H1 (cell line): Measurements from ENCODE around the gene PLCB1. TPM values are rescaled to one million over a fixed set of nuclear protein-coding genes. Genes with fewer than 3 reads are reported as not detected.

ENCODE experiments used
- CTCF ChIA-PET: fragments of 300-600 bp; sonication (Branson Sonifier 250); formaldehyde crosslinking; loops from one replicate; lab custom pipeline; 2021; ENCODE audit not compliant: partially characterized antibody; lab: Charles Lee
- POLR2A ChIA-PET: fragments of 300-600 bp; sonication (Branson Sonifier 250); formaldehyde crosslinking; loops from one replicate; lab custom pipeline; 2021; ENCODE audit warnings: inconsistent platforms; ENCODE audit not compliant: partially characterized antibody; lab: Charles Lee
- DNase-seq, 2 experiments: peaks; one replicate each; pipeline versions ENCODE4 v3.0.0 to v3.0.0-alpha.2; 2010 to 2022; ENCODE audit warnings: low spot score in 2 of 2, low read depth in 1 of 2, mixed read lengths in 1 of 2
- FAIRE-seq: peaks from 2 replicates; lab custom pipeline; 2011; peaks lifted over from hg19 to GRCh38; lab: Jason Lieb, UNC
- H2AFZ ChIP-seq: 2 replicates; pipeline ENCODE4 v1.8.1; 2012; ENCODE audit warnings: low read length, inconsistent platforms
- H2AK5ac ChIP-seq: 2 replicates; pipeline ENCODE4 v1.6.1; 2013; ENCODE audit warnings: low read depth, low read length
- H2BK120ac ChIP-seq: replicated peaks from 2 replicates; pipeline ENCODE3; 2013; ENCODE audit warnings: low read depth, low read length, inconsistent platforms
- H2BK12ac ChIP-seq: 2 replicates; pipeline ENCODE4 v1.6.1; 2013; ENCODE audit warnings: low read depth, low read length
- H2BK15ac ChIP-seq: 2 replicates; pipeline ENCODE4 v1.6.1; 2013; ENCODE audit warnings: low read length
- H2BK20ac ChIP-seq: 2 replicates; pipeline ENCODE4 v1.6.1; 2013; ENCODE audit warnings: low read length
- H2BK5ac ChIP-seq: 2 replicates; pipeline ENCODE4 v1.6.1; 2013; ENCODE audit warnings: low read depth, low read length
- H3K14ac ChIP-seq: 2 replicates; pipeline ENCODE4 v1.6.1; 2013; ENCODE audit warnings: inconsistent platforms; ENCODE audit not compliant: insufficient read length
- H3K18ac ChIP-seq: 2 replicates; pipeline ENCODE4 v1.6.1; 2013; ENCODE audit warnings: low read length; ENCODE audit errors: extremely low read depth
- H3K23ac ChIP-seq: 2 replicates; pipeline ENCODE4 v1.6.1; 2013; ENCODE audit warnings: inconsistent platforms; ENCODE audit not compliant: insufficient read length
- H3K23me2 ChIP-seq: 2 replicates; pipeline ENCODE4 v1.6.1; 2013; ENCODE audit warnings: low read depth, low read length
- H3K27ac ChIP-seq: 2 replicates; pipeline ENCODE4 v1.6.1; 2011; ENCODE audit warnings: low read depth, low read length, inconsistent platforms
- H3K27me3 ChIP-seq, 4 experiments: replicated peaks in 1 of 4; 1 replicate in 1 of 4; 2 replicates in 3 of 4; pipeline versions ENCODE4 v1.6.1 to v1.8.1; 2011 to 2013; ENCODE audit warnings: low read length in 3 of 4, mild to moderate bottlenecking in 3 of 4, inconsistent platforms in 2 of 4, mixed read lengths in 2 of 4, moderate library complexity in 1 of 4; ENCODE audit not compliant: control insufficient read depth in 3 of 4, insufficient read depth in 3 of 4; ENCODE audit errors: extremely low read depth in 1 of 4
- H3K36me3 ChIP-seq, 4 experiments: 2 replicates each; pipeline versions ENCODE4 v1.6.1 to v1.8.1; 2011 to 2013; ENCODE audit warnings: mild to moderate bottlenecking in 4 of 4, low read length in 3 of 4, moderate library complexity in 2 of 4, control low read depth in 1 of 4, inconsistent platforms in 1 of 4; ENCODE audit not compliant: insufficient read depth in 4 of 4, control insufficient read depth in 2 of 4
- H3K4ac ChIP-seq: replicated peaks from 2 replicates; pipeline ENCODE3; 2013; ENCODE audit warnings: low read length, low read depth, mixed read lengths, inconsistent platforms; ENCODE audit not compliant: insufficient read length
- H3K4me1 ChIP-seq, 4 experiments: replicated peaks in 1 of 4; 1 replicate in 1 of 4; 2 replicates in 3 of 4; pipeline versions ENCODE4 v1.6.1 to v1.8.1; 2011 to 2013; ENCODE audit warnings: low read length in 3 of 4, inconsistent platforms in 2 of 4, mixed read lengths in 1 of 4; ENCODE audit not compliant: insufficient read depth in 4 of 4, control insufficient read depth in 3 of 4
- H3K4me2 ChIP-seq, 2 experiments: 2 replicates each; pipeline versions ENCODE4 v1.6.1 to v1.8.1; 2011 to 2013; ENCODE audit warnings: low read depth in 2 of 2, low read length in 2 of 2, control low read depth in 1 of 2, inconsistent platforms in 1 of 2, mild to moderate bottlenecking in 1 of 2; ENCODE audit not compliant: insufficient read depth in 1 of 2
- H3K4me3 ChIP-seq, 4 experiments: fragments of 200-600, 300-600 bp in 1 of 4; sonication (generic), shearing (Covaris generic), sonication (Bioruptor Twin) in 1 of 4; 2 replicates each; pipeline versions ENCODE4 v1.5.1 to v1.8.1; 2011 to 2016; ENCODE audit warnings: low read length in 4 of 4, low read depth in 3 of 4, control low read depth in 2 of 4, inconsistent platforms in 2 of 4, mild to moderate bottlenecking in 2 of 4, mixed read lengths in 1 of 4, moderate library complexity in 1 of 4; ENCODE audit not compliant: insufficient read depth in 2 of 4; ENCODE audit errors: extremely low read depth in 1 of 4
- H3K56ac ChIP-seq: replicated peaks from 2 replicates; pipeline ENCODE3; 2013; ENCODE audit warnings: low read depth, mild to moderate bottlenecking, mixed read lengths, low read length, inconsistent platforms; ENCODE audit not compliant: insufficient read length
- H3K79me1 ChIP-seq: 2 replicates; pipeline ENCODE4 v1.6.1; 2013; ENCODE audit warnings: low read depth, low read length, control low read depth
- H3K79me2 ChIP-seq, 2 experiments: 2 replicates each; pipeline versions ENCODE4 v1.6.1 to v1.8.1; 2012 to 2013; ENCODE audit warnings: low read length in 2 of 2, mild to moderate bottlenecking in 2 of 2, inconsistent platforms in 1 of 2; ENCODE audit not compliant: insufficient read depth in 2 of 2, control insufficient read depth in 1 of 2
- H3K9ac ChIP-seq, 4 experiments: replicated peaks in 1 of 4; 1 replicate in 1 of 4; 2 replicates in 3 of 4; pipeline versions ENCODE4 v1.6.1 to v1.8.1; 2011 to 2013; ENCODE audit warnings: low read depth in 3 of 4, low read length in 3 of 4, control low read depth in 2 of 4, mild to moderate bottlenecking in 2 of 4, moderate library complexity in 2 of 4, inconsistent platforms in 1 of 4; ENCODE audit errors: extremely low read depth in 1 of 4
- H3K9me3 ChIP-seq, 2 experiments: 2 replicates each; pipeline versions ENCODE4 v1.6.1 to v1.8.1; 2012 to 2013; ENCODE audit warnings: mild to moderate bottlenecking in 2 of 2, moderate library complexity in 2 of 2, control low read depth in 1 of 2, inconsistent platforms in 1 of 2, low read depth in 1 of 2, low read length in 1 of 2, mixed read lengths in 1 of 2; ENCODE audit not compliant: insufficient read depth in 2 of 2
- H4K20me1 ChIP-seq, 2 experiments: replicated peaks in 1 of 2; 2 replicates each; pipeline versions ENCODE3 to v1.8.1; 2011 to 2013; ENCODE audit warnings: inconsistent platforms in 2 of 2, low read length in 2 of 2, mild to moderate bottlenecking in 1 of 2; ENCODE audit not compliant: insufficient read depth in 2 of 2, control insufficient read depth in 1 of 2
- H4K5ac ChIP-seq: 2 replicates; pipeline ENCODE4 v1.6.1; 2013; ENCODE audit warnings: low read length, low read depth, mixed read lengths, inconsistent platforms; ENCODE audit not compliant: insufficient read length
- H4K8ac ChIP-seq: 2 replicates; pipeline ENCODE4 v1.8.0; 2013; ENCODE audit warnings: mild to moderate bottlenecking, moderate library complexity, low read length, inconsistent platforms; ENCODE audit not compliant: insufficient read depth; ENCODE audit errors: extremely low read depth
- H4K91ac ChIP-seq: replicated peaks from 2 replicates; pipeline ENCODE3; 2013; ENCODE audit warnings: low read length, mixed read lengths, inconsistent platforms; ENCODE audit not compliant: insufficient read length
- ASH2L ChIP-seq: fragments of 200-600, 300-600 bp; sonication (generic); IDR thresholded peaks from one replicate; pipeline ENCODE4 v1.7.1; 2017; ENCODE audit warnings: low read length
- ATF3 ChIP-seq: IDR thresholded peaks from 2 replicates; pipeline ENCODE4 v1.6.1; 2011; ENCODE audit warnings: low read depth, mild to moderate bottlenecking, low read length; ENCODE audit not compliant: insufficient read depth
- BACH1 ChIP-seq: IDR thresholded peaks from 2 replicates; pipeline ENCODE4 v1.6.1; 2012; ENCODE audit warnings: low read length, improper control_type of control experiment
- E2F6 ChIP-seq: IDR thresholded peaks from 2 replicates; pipeline ENCODE4 v1.6.1; 2012; ENCODE audit warnings: inconsistent platforms
- EGR1 ChIP-seq: IDR thresholded peaks from 2 replicates; pipeline ENCODE4 v1.6.1; 2011; ENCODE audit warnings: low read depth, low read length, borderline replicate concordance
- EZH2 ChIP-seq: fragments of 200-600 bp; sonication (generic); IDR thresholded peaks from 2 replicates; pipeline ENCODE4 v1.7.1; 2012; ENCODE audit warnings: low read depth, mild to moderate bottlenecking, moderate library complexity, low read length, inconsistent platforms; ENCODE audit not compliant: severe bottlenecking
- KDM4A ChIP-seq: IDR thresholded peaks from one replicate; pipeline ENCODE4 v1.7.1; 2012; ENCODE audit warnings: low read depth, mild to moderate bottlenecking, moderate library complexity, low read length, inconsistent platforms; ENCODE audit not compliant: severe bottlenecking
- MAX ChIP-seq: IDR thresholded peaks from 2 replicates; pipeline ENCODE4 v1.6.1; 2012; ENCODE audit warnings: inconsistent platforms
- POU5F1 ChIP-seq: IDR thresholded peaks from 2 replicates; pipeline ENCODE4 v1.6.1; 2011; ENCODE audit warnings: low read depth, mild to moderate bottlenecking, low read length, moderate library complexity
- SAP30 ChIP-seq: fragments of 300-600 bp; sonication (generic); IDR thresholded peaks from 2 replicates; pipeline ENCODE4 v1.7.1; 2012; ENCODE audit warnings: low read length, moderate library complexity, mild to moderate bottlenecking, inconsistent platforms; ENCODE audit not compliant: insufficient read depth, insufficient replicate concordance
- SIX5 ChIP-seq: IDR thresholded peaks from 2 replicates; pipeline ENCODE4 v1.6.1; 2011; ENCODE audit warnings: mild to moderate bottlenecking, low read depth, low read length
- SP1 ChIP-seq: IDR thresholded peaks from 2 replicates; pipeline ENCODE4 v1.6.1; 2011; ENCODE audit warnings: low read depth, low read length
- SP4 ChIP-seq: IDR thresholded peaks from 2 replicates; pipeline ENCODE4 v1.6.1; 2012; ENCODE audit warnings: low read length, inconsistent platforms
- SRF ChIP-seq: IDR thresholded peaks from 2 replicates; pipeline ENCODE4 v1.6.1; 2011; ENCODE audit warnings: mild to moderate bottlenecking, low read depth, low read length, moderate library complexity
- WGBS, 2 experiments: shearing (Covaris generic) in 1 of 2; methylation state at CpG; one replicate each; pipeline versions ENCODE4 v1.1.6 to v1.1.7; 2013 to 2015; ENCODE audit warnings: low lambda C conversion rate in 2 of 2, mixed read lengths in 2 of 2, inconsistent platforms in 1 of 2, low coverage in 1 of 2, missing lambda C conversion rate in 1 of 2; ENCODE audit not compliant: insufficient replicate concordance in 2 of 2, insufficient coverage in 1 of 2, insufficient read length in 1 of 2; ENCODE audit errors: extremely low coverage in 1 of 2, missing lambda C conversion rate in 1 of 2; 5-methylcytosine and 5-hydroxymethylcytosine counted together
- polyA plus RNA-seq, 7 experiments: library from polyadenylated mRNA; depleted of rRNA in 3 of 7; stranded (reverse) in 5 of 7; unstranded in 2 of 7; fragments of >200 nt in 5 of 7; fragments of 200-250 nt in 2 of 7; gene quantifications; 1 replicate in 5 of 7; 2 replicates in 1 of 7; 4 replicates in 1 of 7; pipeline versions ENCODE4 v1.2.1 to v1.2.3, GENCODE V29; 2011 to 2013; ENCODE audit warnings: missing spikeins in 2 of 7, mixed read lengths in 2 of 7
- total RNA-seq: library from RNA; stranded (reverse); fragmentation: NEBNext Ultra II Directional; extraction: Animal tissue kit (Norgen Biotek cat#: 25700); gene quantifications from 2 replicates; pipeline ENCODE4 v1.2.1, GENCODE V29; 2021

PLCB1 gene
- total and polyA plus RNA-seq, 2 of the 8 experiments (the other 6 are each of a cell fraction or from before 2014, with no cell fraction given), result 2.6 to 9.1 TPM

- Histone ChIP-seq H4K8ac (no peak overlapping the region), H3K9ac (no peak overlapping the region), H3K4me2 (no peak overlapping the region), H3K18ac (no peak overlapping the region), H3K9me3 (no peaks in the 10 kb centered on the region), H3K36me3 (no peaks in the 10 kb centered on the region), H2BK120ac (no peak overlapping the region), H3K56ac (no peak overlapping the region), H3K23me2 (no peaks in the 10 kb centered on the region), H2BK15ac (no peak overlapping the region), H2BK12ac (no peak overlapping the region), H3K4me1 (peaks cover 0 to 6% (median 2%) of the 10 kb centered on the region in 4 experiments; a peak in 4 of 7 replicates), H2BK5ac (no peak overlapping the region), H3K79me2 (no peaks in the 10 kb centered on the region), H3K4me3 (no peak overlapping the region), H3K79me1 (no peaks in the 10 kb centered on the region), H3K27me3 (no peaks in the 10 kb centered on the region), H2BK20ac (no peak overlapping the region), H4K20me1 (no peaks in the 10 kb centered on the region), H3K27ac (no peak overlapping the region), H4K5ac (no peak overlapping the region), H3K14ac (no peak overlapping the region), H2AK5ac (no peak overlapping the region), H2AFZ (no peak overlapping the region), H3K23ac (no peak overlapping the region), H4K91ac (no peak overlapping the region), H3K4ac (no peak overlapping the region)
- no peak for FAIRE-seq
- ChIA-PET CTCF (interaction anchor here (0.8 to 6.1 kb wide), 15 partner anchors 8 to 344 kb away, joined by 3 to 36 read pairs (median 4); partner anchors contain the start of gene PLCB1), POLR2A (no interaction called here)
- DNase-seq, result no peak
- 88% methylated on average over 2 of the region's 2 CpGs; no CpG with 5 or more reads in 1 of the 2 experiments for WGBS, 2 experiments
- TF ChIP-seq SP1 (no peak), MAX (no peak), SP4 (no peak), EZH2 (no peak), ATF3 (no peak), ASH2L (no peak), POU5F1 (no peak), SAP30 (no peak), SIX5 (no peak), E2F6 (no peak), KDM4A (no peak), BACH1 (no peak), EGR1 (no peak), SRF (no peak)
Measured at GRCh38 chr20:8388141-8388540, 256.1 kb downstream of the PLCB1 start.
